ENCODE results near the gene CHGA. TPM values are rescaled to one million over a fixed set of nuclear protein-coding genes. Genes with fewer than 3 reads are reported as not detected.

Gene CHGA
- total RNA-seq, 1 donor from 2014 or later = 5.4 TPM

- Histone ChIP-seq H3K4me1 (peaks cover 34% of the 10 kb centered on the region), H3K27me3 (no peaks in the 10 kb centered on the region), H3K27ac (peak overlapping the region; percentile 80), H3K9me3 (peaks cover 5% of the 10 kb centered on the region), H3K36me3 (no peaks in the 10 kb centered on the region), H3K4me3 (no peak overlapping the region)
- no peak for DNase-seq (ENCODE audit: extremely low spot score in 2 of 2)
- intact Hi-C loops (cut with DNase I) = loop anchor here (10.0 kb wide), 1 partner anchor 113 kb away; no protein-coding TSS in a partner anchor
- TF ChIP-seq POLR2A (IDR thresholded peaks at IDR 0.05) = no peak
- TF ChIP-seq POLR2AphosphoS5 (IDR thresholded peaks at IDR 0.05; ENCODE audit: insufficient read depth in 1 of 2, low read depth in 1 of 2) = no peak
- TF ChIP-seq CTCF (IDR thresholded peaks at IDR 0.05) = no peak
Measured at GRCh38 chr14:92971601-92972180, 48.7 kb downstream of the CHGA start.

- H3K4me1 ChIP-seq = peaks cover 34% of the 10 kb centered on the region
- peaks cover 0 to 2% of the 10 kb centered on the region in 2 donors for H3K36me3 ChIP-seq
- TF ChIP-seq POLR2A (IDR thresholded peaks at IDR 0.05) (no peak), CTCF (IDR thresholded peaks at IDR 0.05) (peak; percentile 46 to 94 (median 50)), POLR2AphosphoS5 (IDR thresholded peaks at IDR 0.05; ENCODE audit: insufficient read depth in 1 of 2, low read depth in 1 of 2) (peak; percentile 66 to 90)
- H3K27me3 ChIP-seq = no peaks in the 10 kb centered on the region
- intact Hi-C loops (cut with DNase I) = loop anchor here (10.0 kb wide), 1 partner anchor 111 kb away; no protein-coding TSS in a partner anchor
- peak overlapping the region; percentile 80 for H3K27ac ChIP-seq
- peak in 1 of 2 donors; percentile 96 for DNase-seq (ENCODE audit: extremely low spot score in 2 of 2)
- H3K9me3 ChIP-seq = peaks cover 5% of the 10 kb centered on the region
- peak overlapping the region in 1 of 2 donors; percentile 2 for H3K4me3 ChIP-seq
Measured at GRCh38 chr14:92973261-92973797, 50.4 kb downstream of the CHGA start.

GRCh38 chr14:92973798-92974372 is 50.9 kb downstream of the CHGA start:
- H3K27me3 ChIP-seq = no peaks in the 10 kb centered on the region
- peaks cover 10% of the 10 kb centered on the region for H3K9me3 ChIP-seq
- no peak for TF ChIP-seq CTCF (IDR thresholded peaks at IDR 0.05)
- peak in 1 of 2 donors; percentile 71 for TF ChIP-seq POLR2AphosphoS5 (IDR thresholded peaks at IDR 0.05; ENCODE audit: insufficient read depth in 1 of 2, low read depth in 1 of 2)
- no peak for TF ChIP-seq POLR2A (IDR thresholded peaks at IDR 0.05)
- H3K36me3 ChIP-seq = peaks cover 0 to 7% of the 10 kb centered on the region in 2 donors
- peak overlapping the region in 1 of 2 donors; percentile 2 for H3K4me3 ChIP-seq
- intact Hi-C loops (cut with DNase I) = loop anchor here (10.0 kb wide), 1 partner anchor 111 kb away; no protein-coding TSS in a partner anchor
- no peak for DNase-seq (ENCODE audit: extremely low spot score in 2 of 2)
- peaks cover 34% of the 10 kb centered on the region for H3K4me1 ChIP-seq
- peak overlapping the region; percentile 80 for H3K27ac ChIP-seq

- Histone ChIP-seq H3K4me3 (no peak overlapping the region), H3K27me3 (no peaks in the 10 kb centered on the region), H3K27ac (peak overlapping the region; percentile 80), H3K4me1 (peaks cover 34% of the 10 kb centered on the region), H3K36me3 (peaks cover 0 to 7% of the 10 kb centered on the region in 2 donors), H3K9me3 (peaks cover 10% of the 10 kb centered on the region)
- intact Hi-C loops (cut with DNase I) = loop anchor here (10.0 kb wide), 1 partner anchor 110 kb away; no protein-coding TSS in a partner anchor
- DNase-seq (ENCODE audit: extremely low spot score in 2 of 2) = no peak
- TF ChIP-seq POLR2AphosphoS5 (IDR thresholded peaks at IDR 0.05; ENCODE audit: insufficient read depth in 1 of 2, low read depth in 1 of 2) = no peak
- no peak for TF ChIP-seq CTCF (IDR thresholded peaks at IDR 0.05)
- TF ChIP-seq POLR2A (IDR thresholded peaks at IDR 0.05) = no peak
Measured at GRCh38 chr14:92974541-92975345, 51.8 kb downstream of the CHGA start.
